WTC11 (cell line): ENCODE measurements around the gene TTC19.

Experiments
- AFF4 ChIP-seq: sonication (generic); formaldehyde crosslinking; IDR thresholded peaks from 2 replicates; pipeline ENCODE4 v1.8.1; 2023; ENCODE audit warnings: mild to moderate bottlenecking, missing genetic modification reagents, borderline replicate concordance
- ATF3 ChIP-seq: sonication (generic); formaldehyde crosslinking; conservative IDR thresholded peaks from 2 replicates; pipeline ENCODE4 v1.8.1; 2022; ENCODE audit warnings: mild to moderate bottlenecking, missing genetic modification reagents
- CTCF ChIP-seq: fragments of 200-600 bp; IDR thresholded peaks from 2 replicates; pipeline ENCODE4 v1.8.0; 2022; ENCODE audit warnings: antibody characterized with exemption
- FOXJ3 ChIP-seq: sonication (generic); formaldehyde crosslinking; IDR thresholded peaks from 2 replicates; pipeline ENCODE4 v1.9.0; 2021; ENCODE audit warnings: missing genetic modification reagents, mild to moderate bottlenecking, borderline replicate concordance
- HMGXB4 ChIP-seq: sonication (generic); formaldehyde crosslinking; IDR thresholded peaks from 2 replicates; pipeline ENCODE4 v1.8.1; 2023; ENCODE audit warnings: mild to moderate bottlenecking, moderate library complexity, missing genetic modification reagents
- IRF2 ChIP-seq: sonication (generic); formaldehyde crosslinking; IDR thresholded peaks from 2 replicates; pipeline ENCODE4 v1.8.0; 2022; ENCODE audit warnings: low read depth, missing genetic modification reagents, borderline replicate concordance
- JUN ChIP-seq: sonication (generic); formaldehyde crosslinking; IDR thresholded peaks from 2 replicates; pipeline ENCODE4 v1.8.0; 2023; ENCODE audit warnings: mild to moderate bottlenecking, missing genetic modification reagents
- NR3C1 ChIP-seq: sonication (generic); formaldehyde crosslinking; conservative IDR thresholded peaks from 2 replicates; pipeline ENCODE4 v1.8.1; 2023; ENCODE audit warnings: low read depth, mild to moderate bottlenecking, missing genetic modification reagents
- SMAD3 ChIP-seq: sonication (generic); formaldehyde crosslinking; IDR thresholded peaks from 2 replicates; pipeline ENCODE4 v1.8.0; 2022; ENCODE audit warnings: missing genetic modification reagents, mild to moderate bottlenecking, borderline replicate concordance
- ZNF512 ChIP-seq: sonication (generic); formaldehyde crosslinking; IDR thresholded peaks from 2 replicates; pipeline ENCODE4 v1.8.1; 2022; ENCODE audit warnings: missing genetic modification reagents, borderline replicate concordance

GRCh38 chr17:16002708-16003260 lies 3.2 kb downstream of the TTC19 start:
- TF ChIP-seq ATF3 (CRISPR knock-in tag) (no peak), NR3C1 (CRISPR knock-in tag) (no peak), HMGXB4 (CRISPR knock-in tag) (no peak), CTCF (no peak), SMAD3 (CRISPR knock-in tag) (no peak), AFF4 (CRISPR knock-in tag) (no peak), FOXJ3 (CRISPR knock-in tag) (no peak), ZNF512 (CRISPR knock-in tag) (no peak), JUN (CRISPR knock-in tag) (no peak), IRF2 (CRISPR knock-in tag) (no peak)
